ENCODE data around the gene CNTNAP5. TPM values are rescaled to one million over a fixed set of nuclear protein-coding genes. Genes with fewer than 3 reads are reported as not detected.

Gene CNTNAP5
- total RNA-seq, 3 donors from 2014 or later (not counting 1 experiment from before 2014, with no cell fraction given) = not detected

- no peaks in the 10 kb centered on the region for H3K4me1 Mint-ChIP-seq
- WGBS (ENCODE audit: insufficient coverage) = 82% methylated on average over 2 of the region's 2 CpGs
- H3K36me3 Mint-ChIP-seq = no peaks in the 10 kb centered on the region
- Histone ChIP-seq H3K36me3 (ENCODE audit: control insufficient read depth, insufficient read depth, low read length) (no peaks in the 10 kb centered on the region), H3K9me3 (ENCODE audit: control insufficient read depth, insufficient read depth, low read length) (no peaks in the 10 kb centered on the region), H3K4me3 (ENCODE audit: low read length) (no peak overlapping the region), H3K4me1 (ENCODE audit: control insufficient read depth, insufficient read depth, low read length) (no peaks in the 10 kb centered on the region), H3K27me3 (ENCODE audit: control insufficient read depth, insufficient read depth, low read length) (no peaks in the 10 kb centered on the region), H3K27ac (ENCODE audit: low read length) (no peak overlapping the region)
- TF ChIP-seq, protein P1, sequence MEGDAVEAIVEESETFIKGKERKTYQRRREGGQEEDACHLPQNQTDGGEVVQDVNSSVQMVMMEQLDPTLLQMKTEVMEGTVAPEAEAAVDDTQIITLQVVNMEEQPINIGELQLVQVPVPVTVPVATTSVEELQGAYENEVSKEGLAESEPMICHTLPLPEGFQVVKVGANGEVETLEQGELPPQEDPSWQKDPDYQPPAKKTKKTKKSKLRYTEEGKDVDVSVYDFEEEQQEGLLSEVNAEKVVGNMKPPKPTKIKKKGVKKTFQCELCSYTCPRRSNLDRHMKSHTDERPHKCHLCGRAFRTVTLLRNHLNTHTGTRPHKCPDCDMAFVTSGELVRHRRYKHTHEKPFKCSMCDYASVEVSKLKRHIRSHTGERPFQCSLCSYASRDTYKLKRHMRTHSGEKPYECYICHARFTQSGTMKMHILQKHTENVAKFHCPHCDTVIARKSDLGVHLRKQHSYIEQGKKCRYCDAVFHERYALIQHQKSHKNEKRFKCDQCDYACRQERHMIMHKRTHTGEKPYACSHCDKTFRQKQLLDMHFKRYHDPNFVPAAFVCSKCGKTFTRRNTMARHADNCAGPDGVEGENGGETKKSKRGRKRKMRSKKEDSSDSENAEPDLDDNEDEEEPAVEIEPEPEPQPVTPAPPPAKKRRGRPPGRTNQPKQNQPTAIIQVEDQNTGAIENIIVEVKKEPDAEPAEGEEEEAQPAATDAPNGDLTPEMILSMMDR (IDR thresholded peaks at IDR 0.05) = no peak
- H3K27me3 Mint-ChIP-seq (ENCODE audit: low read depth in 2 of 2) = no peaks in the 10 kb centered on the region
- no peak for DNase-seq
- H3K4me3 Mint-ChIP-seq = no peak overlapping the region
- H3K9me3 Mint-ChIP-seq = peaks cover 4 to 12% of the 10 kb centered on the region in 2 donors
- no peak overlapping the region for H3K27ac Mint-ChIP-seq
- ATAC-seq = no peak
- intact Hi-C loops (cut with micrococcal nuclease) = no loop called here
Measured at GRCh38 chr2:124339709-124340108, 314.6 kb downstream of the CNTNAP5 start.

GRCh38 chr2:124343827-124344498, 318.9 kb downstream of the CNTNAP5 start:
- intact Hi-C loops (cut with micrococcal nuclease) = no loop called here
- Histone ChIP-seq H3K27ac (ENCODE audit: low read length) (no peak overlapping the region), H3K27me3 (ENCODE audit: control insufficient read depth, insufficient read depth, low read length) (no peaks in the 10 kb centered on the region), H3K4me1 (ENCODE audit: control insufficient read depth, insufficient read depth, low read length) (no peaks in the 10 kb centered on the region), H3K4me3 (ENCODE audit: low read length) (no peak overlapping the region), H3K9me3 (ENCODE audit: control insufficient read depth, insufficient read depth, low read length) (no peaks in the 10 kb centered on the region), H3K36me3 (ENCODE audit: control insufficient read depth, insufficient read depth, low read length) (no peaks in the 10 kb centered on the region)
- H3K27ac Mint-ChIP-seq = no peak overlapping the region
- H3K9me3 Mint-ChIP-seq = peaks cover 4 to 6% of the 10 kb centered on the region in 2 donors
- no peaks in the 10 kb centered on the region for H3K4me1 Mint-ChIP-seq
- WGBS (ENCODE audit: insufficient coverage) = 98% methylated on average over 4 of the region's 4 CpGs
- no peak for ATAC-seq
- H3K4me3 Mint-ChIP-seq = no peak overlapping the region
- no peak for DNase-seq
- no peaks in the 10 kb centered on the region for H3K27me3 Mint-ChIP-seq (ENCODE audit: low read depth in 2 of 2)
- no peaks in the 10 kb centered on the region for H3K36me3 Mint-ChIP-seq
- TF ChIP-seq, protein P1 (IDR thresholded peaks at IDR 0.05) = no peak

DNA sequence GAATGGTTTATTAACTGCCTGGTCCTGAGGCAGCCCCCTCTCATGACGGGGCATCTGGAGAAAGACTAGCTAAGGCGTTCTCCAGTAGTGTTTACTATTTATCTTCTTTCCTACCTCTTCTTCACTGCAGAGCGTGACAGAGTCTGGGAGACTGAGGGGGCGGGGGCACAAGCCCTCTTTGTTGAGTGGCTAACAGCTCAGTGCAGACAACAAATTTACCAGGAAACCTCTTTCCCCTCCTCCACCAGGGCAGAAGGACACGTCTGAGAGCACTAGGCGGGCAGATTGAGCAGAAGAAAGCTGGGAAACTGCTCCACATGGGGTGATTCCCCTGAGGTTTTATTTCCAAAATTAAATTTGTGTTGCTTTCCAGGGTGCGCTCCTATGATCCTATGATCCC, 322.1 kb downstream of the CNTNAP5 start:
- no peak for ATAC-seq
- no peak overlapping the region for H3K4me3 Mint-ChIP-seq
- no peak for DNase-seq
- no peaks in the 10 kb centered on the region for H3K27me3 ChIP-seq (ENCODE audit: control insufficient read depth, insufficient read depth, low read length)
- H3K9me3 Mint-ChIP-seq = peaks cover 2 to 5% of the 10 kb centered on the region in 2 donors
- TF ChIP-seq, protein P1 (IDR thresholded peaks at IDR 0.05) = no peak
- H3K36me3 Mint-ChIP-seq = no peaks in the 10 kb centered on the region
- H3K9me3 ChIP-seq (ENCODE audit: control insufficient read depth, insufficient read depth, low read length) = no peaks in the 10 kb centered on the region
- H3K27me3 Mint-ChIP-seq (ENCODE audit: low read depth in 2 of 2) = no peaks in the 10 kb centered on the region
- H3K4me3 ChIP-seq (ENCODE audit: low read length) = no peak overlapping the region
- 78% methylated on average over 7 of the region's 7 CpGs for WGBS (ENCODE audit: insufficient coverage)
- no peak overlapping the region for H3K27ac Mint-ChIP-seq
- H3K4me1 Mint-ChIP-seq = no peaks in the 10 kb centered on the region
- no peak overlapping the region for H3K27ac ChIP-seq (ENCODE audit: low read length)
- no peaks in the 10 kb centered on the region for H3K36me3 ChIP-seq (ENCODE audit: control insufficient read depth, insufficient read depth, low read length)
- intact Hi-C loops (cut with micrococcal nuclease) = no loop called here
- no peaks in the 10 kb centered on the region for H3K4me1 ChIP-seq (ENCODE audit: control insufficient read depth, insufficient read depth, low read length)

DNA sequence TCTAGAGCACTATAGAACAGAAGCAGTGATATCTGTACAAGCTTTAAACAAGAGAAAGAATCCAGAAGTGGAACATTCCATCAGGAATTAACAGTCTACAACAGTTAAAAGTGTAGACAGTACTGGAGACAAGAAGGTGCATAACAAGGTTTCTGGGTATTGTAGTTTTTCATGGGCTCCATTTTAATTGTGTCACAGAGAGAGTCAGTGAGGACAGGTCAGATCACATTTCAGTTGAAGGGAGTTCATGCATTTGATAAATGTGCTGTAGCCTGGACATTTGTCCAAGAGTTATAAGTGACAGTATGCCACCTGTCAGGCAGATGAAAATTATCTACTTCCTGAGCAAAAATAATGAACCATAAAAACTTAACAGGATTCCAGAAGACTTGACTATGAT, 328.6 kb downstream of the CNTNAP5 start:
- TF ChIP-seq, protein P1 (IDR thresholded peaks at IDR 0.05) = no peak
- no peak overlapping the region for H3K27ac ChIP-seq (ENCODE audit: low read length)
- H3K4me3 Mint-ChIP-seq = no peak overlapping the region
- H3K27me3 Mint-ChIP-seq (ENCODE audit: low read depth in 2 of 2) = no peaks in the 10 kb centered on the region
- no peak for DNase-seq
- no peak for ATAC-seq
- no peaks in the 10 kb centered on the region for H3K36me3 Mint-ChIP-seq
- H3K27me3 ChIP-seq (ENCODE audit: control insufficient read depth, insufficient read depth, low read length) = no peaks in the 10 kb centered on the region
- intact Hi-C loops (cut with micrococcal nuclease) = no loop called here
- peaks cover 6% of the 10 kb centered on the region in 2 donors for H3K9me3 Mint-ChIP-seq
- no peaks in the 10 kb centered on the region for H3K36me3 ChIP-seq (ENCODE audit: control insufficient read depth, insufficient read depth, low read length)
- no peaks in the 10 kb centered on the region for H3K9me3 ChIP-seq (ENCODE audit: control insufficient read depth, insufficient read depth, low read length)
- no peaks in the 10 kb centered on the region for H3K4me1 ChIP-seq (ENCODE audit: control insufficient read depth, insufficient read depth, low read length)
- H3K27ac Mint-ChIP-seq = no peak overlapping the region
- no peak overlapping the region for H3K4me3 ChIP-seq (ENCODE audit: low read length)
- no peaks in the 10 kb centered on the region for H3K4me1 Mint-ChIP-seq

Measured in natural killer cell (primary cell).